EL (cell line): Measurements from ENCODE around the gene IL12RB2.
A peak's percentile ranks its signal among the peaks of the same experiment; 100 is the strongest.

ENCODE experiments used
- DNase-seq: peaks from one replicate; pipeline ENCODE4 v3.0.0-alpha.2; 2016

Gene IL12RB2

DNA sequence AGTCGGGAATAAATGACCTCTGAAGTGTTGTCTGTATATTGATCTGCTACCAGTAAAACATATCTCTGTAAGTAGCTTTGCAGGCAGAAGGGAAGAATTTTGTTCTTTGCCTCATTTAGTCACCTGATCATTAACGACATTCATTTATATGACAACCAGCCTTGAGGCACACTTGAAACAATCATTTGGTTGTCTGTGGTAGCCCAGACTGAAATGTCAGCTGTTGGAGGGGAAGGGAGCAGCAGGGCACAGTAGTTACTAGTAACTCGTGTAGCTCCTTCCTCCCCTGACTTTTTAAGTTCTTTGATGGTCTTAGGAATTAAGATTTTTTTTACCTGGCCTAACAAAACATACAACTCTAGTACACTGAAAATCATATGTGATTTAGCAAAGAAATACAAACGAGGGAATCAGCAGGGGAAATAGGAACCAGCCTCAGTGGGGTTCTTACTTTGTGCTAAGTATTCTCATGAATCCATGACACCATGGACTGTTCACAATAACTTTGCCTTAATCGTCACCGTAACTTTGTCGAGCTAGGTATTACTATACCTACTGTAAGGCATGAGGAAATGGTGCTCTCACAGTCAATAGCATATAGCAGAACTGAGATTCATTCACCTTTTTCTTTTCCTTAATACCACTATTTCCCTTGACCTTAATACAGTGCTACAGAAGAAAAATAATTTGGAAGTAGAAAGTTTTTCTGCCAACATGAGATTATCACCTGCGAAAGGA lies 6.4 kb downstream of the IL12RB2 start:
- DNase-seq = no peak

DNA sequence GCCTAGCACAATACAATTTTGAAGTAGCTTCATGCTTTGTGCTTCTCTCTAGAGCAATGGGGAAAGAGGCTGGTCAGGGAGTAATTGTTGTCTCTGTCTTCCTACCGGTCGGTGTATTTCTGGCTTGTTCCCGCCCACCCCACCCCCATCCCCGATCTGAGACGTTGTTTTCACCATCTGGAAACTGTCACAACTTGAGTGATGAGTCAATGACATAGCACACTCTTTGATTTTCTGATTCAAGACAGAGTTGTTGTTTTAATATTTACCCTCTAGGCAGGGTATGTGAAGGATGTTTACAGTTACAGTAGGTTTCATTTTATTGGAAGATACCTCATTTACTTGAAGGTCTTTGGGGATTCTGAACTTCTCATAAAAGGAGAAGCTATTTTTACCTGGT lies 7.0 kb downstream of the IL12RB2 start:
- no peak for DNase-seq

DNA sequence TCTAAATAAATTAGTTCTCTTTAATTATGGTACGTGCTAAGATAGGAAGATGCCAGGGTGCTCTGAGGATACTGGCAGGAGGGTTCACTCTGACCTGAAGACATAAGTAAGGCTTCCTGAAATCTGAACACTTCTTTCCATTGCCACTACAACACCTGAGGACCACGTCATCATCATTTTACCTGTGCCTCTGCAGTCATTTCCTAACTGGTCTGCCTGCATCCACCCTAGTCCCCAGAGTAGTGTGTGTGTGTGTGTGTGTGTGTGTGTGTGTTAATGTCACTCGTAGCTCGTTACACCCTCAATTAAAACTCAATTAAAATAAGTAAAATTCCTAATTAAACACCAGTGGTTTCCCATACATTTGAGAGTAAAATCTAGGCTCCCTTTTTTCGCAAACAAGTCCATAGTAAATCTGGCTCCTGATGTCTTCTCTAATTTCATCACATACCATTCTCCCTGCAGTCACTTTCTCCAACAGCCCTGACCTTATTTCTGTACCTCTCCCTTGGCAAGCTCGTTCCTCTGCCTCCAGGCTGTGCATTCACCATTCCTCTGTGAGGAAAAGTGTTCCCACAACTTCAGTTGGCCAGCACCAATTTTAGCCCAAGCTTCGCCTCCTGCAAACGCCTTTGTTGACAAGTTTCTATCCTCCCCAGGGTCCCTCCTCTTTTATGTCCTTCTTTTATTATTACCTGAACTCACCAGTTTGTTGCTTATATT lies 8.7 kb downstream of the IL12RB2 start:
- no peak for DNase-seq

DNA sequence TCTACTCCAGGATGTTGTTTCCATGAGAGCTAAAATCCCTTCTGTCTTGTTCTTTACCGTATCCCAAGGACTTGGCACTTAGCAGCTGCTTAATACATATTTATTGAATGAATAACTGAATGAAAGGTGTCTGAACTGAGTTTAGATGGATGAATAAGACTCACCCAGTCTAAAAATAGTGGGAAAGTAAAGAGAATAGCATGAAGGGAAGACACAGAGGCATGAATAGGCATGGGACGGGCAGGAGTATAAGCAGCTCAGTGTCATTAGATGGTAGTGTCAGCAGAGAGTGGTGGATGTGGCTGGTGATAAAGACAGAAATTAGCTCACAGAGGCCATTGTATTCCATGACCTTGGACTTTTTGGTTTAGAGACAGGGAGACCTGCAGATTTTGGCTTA lies 9.2 kb downstream of the IL12RB2 start:
- DNase-seq = no peak

DNA sequence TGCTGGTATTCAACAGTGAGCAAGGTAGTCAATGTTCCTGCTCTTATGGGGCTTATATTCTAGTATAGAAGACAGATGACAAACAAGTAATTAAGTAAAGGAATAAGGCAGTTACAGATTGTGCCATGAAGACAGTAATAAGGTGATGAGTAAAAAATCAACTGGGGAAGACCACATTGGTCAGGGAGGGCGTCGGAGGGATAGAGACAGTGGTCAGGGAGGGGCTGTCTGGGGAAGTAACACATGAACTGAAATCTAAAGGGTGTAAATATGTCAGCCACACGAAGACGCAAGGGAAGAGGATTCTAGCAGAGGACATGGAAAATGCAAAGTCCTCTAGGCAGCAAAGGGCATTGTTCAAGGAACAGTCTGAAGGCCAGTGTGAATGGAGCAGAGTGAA lies 10.1 kb downstream of the IL12RB2 start:
- no peak for DNase-seq

DNA sequence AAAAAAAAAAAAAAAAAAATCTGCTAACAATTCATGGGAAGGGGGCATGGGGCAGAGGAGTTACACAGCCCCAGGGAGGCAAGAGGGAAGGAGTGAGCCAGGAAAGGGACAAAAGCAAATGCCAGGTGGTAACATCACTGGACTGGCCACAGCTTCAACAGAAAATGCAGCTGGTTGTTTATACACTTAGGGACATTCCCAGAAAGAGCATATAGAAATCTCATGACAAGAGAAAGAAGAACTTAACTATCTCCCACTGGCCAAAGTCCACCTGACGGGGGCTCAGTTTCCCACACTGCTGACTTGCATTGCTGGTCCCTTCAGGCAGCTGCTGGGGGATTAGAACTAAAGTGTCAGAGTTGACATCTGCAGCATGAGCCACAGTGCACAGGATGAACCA lies 14.8 kb downstream of the IL12RB2 start:
- no peak for DNase-seq

DNA sequence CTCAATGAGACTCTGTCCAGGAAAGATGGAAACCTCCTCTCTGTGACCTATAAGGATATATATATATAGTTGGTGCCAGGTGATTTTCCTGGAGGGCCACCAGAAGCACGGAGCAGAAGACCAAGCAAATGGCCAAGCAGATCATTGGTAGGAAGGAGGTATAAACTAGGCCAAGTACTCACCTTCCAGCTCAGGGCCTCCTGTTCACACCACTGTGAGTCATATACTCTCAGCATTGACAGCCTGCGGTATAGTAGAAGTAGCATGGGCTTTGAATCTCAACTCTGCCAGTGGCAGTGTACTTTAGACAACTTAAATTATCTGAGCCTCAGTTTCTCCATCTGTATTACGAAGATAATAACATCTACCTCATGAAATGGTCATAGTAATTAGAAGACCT lies 15.4 kb downstream of the IL12RB2 start:
- no peak for DNase-seq

DNA sequence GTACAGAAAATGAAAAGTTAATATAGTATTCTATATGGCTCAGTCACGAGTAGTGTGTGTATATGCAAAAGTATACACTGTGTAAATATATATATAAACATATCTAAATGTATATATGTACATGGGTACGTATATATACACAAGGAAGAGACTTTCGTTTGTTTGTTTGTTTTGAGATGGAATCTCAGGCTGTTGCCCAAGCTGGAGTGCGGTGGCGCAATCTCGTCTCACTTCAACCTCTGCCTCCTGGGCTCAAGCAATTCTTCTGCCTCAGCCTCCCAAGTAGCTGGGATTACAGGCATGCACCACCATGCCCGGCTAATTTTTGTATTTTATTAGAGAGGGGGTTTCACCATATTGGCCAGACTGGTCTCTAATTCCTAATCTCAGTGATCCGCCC lies 16.4 kb downstream of the IL12RB2 start:
- no peak for DNase-seq

DNA sequence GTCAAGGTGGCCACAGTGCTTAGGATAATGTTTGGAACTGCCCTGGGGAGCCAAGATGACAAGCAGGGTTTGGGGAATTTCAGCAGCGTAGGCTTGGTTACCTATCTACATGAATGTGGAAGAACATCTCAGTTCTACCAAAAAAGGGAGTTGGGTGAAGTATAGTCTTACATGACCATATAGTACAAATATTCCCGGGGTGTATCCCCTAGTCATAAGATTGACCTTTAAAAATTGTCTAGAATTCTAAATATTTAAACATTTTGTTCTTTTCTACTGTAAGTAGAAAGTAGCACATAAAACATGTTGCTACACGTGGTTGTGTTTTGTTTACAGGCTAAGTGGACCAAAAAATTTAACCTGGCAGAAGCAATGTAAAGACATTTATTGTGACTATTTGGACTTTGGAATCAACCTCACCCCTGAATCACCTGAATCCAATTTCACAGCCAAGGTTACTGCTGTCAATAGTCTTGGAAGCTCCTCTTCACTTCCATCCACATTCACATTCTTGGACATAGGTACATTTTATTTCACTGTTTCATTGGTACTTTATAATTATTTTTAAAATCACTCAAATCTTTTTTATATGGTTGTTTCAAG lies 20.3 kb downstream of the IL12RB2 start:
- DNase-seq = no peak

DNA sequence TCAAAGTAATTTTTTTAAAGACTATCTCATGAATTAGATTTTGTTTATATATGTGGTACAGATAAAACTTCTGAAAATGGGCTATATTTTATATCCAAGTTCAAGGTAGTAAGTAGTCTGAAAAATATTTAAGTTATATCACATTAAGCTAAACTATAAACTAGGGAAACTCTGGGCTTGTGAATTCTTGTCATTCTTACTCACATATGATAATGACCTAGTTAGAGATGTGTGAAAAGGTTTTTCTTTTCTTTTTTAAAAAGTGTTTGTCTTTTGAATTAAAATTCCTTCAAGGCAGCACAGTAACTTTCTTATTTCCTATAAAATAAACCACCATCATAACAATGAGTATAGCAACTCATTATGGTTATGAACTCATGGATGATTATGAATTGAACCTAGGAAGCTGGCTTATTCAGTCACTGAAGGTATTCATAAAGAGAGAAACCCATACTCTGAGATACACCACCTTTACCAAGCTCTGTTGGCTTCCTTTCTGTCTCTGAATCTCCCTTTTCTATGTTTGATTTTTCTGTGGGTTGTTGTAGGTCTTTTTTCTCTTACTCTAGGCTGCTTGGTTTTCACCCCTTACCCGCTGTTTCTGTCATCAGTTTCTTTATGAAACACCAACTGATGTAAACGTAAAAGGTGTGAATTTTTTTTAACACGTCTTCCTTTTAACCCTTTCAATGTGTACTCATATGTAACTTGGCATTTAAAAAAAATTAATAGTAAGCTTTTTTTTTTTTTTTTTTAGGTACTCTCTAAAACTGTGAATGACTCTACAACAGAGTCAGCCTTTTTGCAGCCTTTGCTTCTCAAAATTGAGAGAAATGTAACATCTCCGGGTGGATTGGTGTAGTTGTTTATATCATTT lies 25.2 kb downstream of the IL12RB2 start:
- DNase-seq = no peak

DNA sequence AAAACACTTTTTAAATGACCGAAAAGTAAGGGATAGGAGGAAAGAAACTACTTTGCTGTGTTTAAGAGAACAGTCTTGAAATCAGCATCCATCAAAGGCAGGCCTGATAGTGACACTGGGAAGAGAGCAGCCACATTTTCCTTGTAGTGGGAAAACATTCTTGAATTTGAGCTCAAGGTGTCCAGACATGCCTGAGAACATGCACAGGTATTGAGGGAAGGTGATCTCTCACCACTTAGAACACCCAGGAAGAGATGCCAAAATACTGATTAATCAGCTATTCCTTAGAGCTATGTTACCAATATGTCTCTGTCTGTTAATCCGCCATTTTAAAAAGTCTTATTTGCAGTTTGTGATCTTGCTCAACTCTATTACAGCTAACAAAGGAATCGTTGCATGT lies 25.9 kb downstream of the IL12RB2 start:
- no peak for DNase-seq

DNA sequence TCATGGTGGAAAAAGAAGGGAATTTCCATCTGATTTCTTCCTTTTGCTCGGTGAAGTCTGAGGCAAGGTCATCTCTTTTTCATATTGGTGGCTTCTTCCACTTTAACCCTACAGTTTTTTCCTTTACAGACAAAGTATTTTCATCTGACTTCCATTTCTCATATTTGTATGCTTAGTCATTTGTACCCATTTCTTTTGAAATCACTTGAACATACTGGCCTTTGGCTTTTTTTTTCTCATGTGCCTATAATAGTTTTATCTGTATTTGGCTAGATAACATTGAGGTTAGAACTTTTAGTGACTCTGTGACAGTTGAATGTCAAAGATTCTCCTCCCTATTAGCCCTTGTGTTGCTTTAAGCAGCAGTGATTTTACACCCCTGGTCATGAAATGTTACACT lies 27.7 kb downstream of the IL12RB2 start:
- DNase-seq = no peak

DNA sequence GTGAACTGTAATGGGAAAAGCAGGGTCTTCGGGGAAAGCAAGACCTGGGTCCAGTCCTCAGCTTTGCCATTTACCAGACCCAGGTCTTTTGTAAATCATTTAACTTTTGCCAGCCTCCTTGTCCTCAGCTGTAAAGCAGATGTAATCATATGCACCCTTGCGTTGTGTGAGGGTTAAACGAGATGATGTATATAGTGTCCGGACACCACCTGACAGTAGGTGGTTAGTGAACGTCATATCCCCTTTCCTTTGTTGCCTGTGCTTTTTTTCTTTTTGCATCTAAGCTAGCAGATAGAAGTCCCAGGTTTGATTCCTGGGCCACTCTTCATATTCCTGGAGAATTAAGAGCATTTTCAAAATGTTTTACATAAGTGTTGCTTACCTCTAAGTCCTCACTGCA lies 28.5 kb downstream of the IL12RB2 start:
- no peak for DNase-seq

DNA sequence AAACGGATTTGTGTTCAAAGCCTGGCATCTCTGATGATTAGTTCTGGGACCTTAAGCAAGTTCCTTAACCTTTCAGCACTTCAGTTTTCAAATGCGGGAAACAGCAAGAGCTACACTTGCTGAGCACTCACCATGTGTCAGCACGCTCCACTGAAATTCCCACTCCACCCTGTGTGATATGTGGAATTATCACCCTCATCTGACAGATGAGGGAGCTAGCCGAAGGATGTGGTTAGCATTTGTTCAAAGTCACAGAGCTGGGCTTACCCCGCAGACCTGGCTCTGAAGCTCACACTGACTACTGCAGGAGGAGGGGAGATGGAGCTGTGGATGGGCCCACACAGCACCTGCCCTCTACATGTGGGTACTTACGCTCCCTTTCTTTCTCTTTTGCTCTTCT lies 29.1 kb downstream of the IL12RB2 start:
- DNase-seq = no peak

DNA sequence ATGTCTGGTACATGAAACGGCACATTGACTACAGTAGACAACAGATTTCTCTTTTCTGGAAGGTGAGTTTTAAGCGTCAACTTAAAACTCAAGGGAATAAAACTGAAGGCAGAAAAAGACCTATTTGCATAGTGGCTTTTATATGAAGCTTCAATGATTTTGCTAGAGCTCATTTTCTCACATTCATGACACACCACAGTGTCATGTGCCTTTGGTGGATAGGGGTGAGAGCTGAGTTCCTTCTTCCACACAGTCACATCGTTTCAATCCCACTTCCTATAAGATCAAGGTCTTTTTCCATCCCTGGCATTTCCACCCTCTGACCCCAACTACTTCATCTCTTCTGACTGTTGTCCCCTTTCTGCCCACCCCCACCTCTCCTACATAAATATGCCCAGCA lies 31.0 kb downstream of the IL12RB2 start:
- peak; percentile 19 for DNase-seq

DNA sequence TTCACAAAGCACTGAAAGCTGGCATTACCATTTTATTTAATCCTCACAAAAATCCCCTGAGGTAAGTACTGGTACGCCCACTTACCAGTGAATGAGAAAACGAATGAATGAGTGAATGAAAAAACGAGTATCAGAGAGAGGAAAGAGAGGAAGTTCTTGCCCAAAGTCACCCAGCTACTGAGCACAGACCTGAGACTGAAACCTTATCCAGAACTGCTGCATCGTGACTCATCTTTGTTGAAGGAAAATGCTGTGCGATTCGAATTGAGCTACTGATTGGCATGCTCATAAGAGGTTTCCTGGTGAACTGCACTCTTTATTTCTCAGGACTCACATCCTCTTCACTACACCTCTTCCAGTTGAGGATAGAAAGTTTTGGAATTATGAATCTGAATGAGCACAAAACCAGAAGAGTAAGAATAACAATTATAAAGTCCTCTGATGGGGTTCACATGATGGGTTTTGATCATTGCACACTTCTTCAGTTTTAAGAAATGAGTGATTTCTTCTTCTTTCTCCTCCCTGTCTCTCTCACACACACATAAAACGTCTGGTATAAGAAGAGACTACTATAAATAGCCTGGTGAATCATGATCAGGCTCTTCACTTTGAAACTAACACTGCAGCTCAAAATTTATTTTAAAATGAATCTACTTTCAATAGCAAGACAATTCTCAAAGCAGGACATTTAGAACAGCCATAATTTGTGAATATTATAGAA lies 32.1 kb downstream of the IL12RB2 start:
- DNase-seq = peak; percentile 70

DNA sequence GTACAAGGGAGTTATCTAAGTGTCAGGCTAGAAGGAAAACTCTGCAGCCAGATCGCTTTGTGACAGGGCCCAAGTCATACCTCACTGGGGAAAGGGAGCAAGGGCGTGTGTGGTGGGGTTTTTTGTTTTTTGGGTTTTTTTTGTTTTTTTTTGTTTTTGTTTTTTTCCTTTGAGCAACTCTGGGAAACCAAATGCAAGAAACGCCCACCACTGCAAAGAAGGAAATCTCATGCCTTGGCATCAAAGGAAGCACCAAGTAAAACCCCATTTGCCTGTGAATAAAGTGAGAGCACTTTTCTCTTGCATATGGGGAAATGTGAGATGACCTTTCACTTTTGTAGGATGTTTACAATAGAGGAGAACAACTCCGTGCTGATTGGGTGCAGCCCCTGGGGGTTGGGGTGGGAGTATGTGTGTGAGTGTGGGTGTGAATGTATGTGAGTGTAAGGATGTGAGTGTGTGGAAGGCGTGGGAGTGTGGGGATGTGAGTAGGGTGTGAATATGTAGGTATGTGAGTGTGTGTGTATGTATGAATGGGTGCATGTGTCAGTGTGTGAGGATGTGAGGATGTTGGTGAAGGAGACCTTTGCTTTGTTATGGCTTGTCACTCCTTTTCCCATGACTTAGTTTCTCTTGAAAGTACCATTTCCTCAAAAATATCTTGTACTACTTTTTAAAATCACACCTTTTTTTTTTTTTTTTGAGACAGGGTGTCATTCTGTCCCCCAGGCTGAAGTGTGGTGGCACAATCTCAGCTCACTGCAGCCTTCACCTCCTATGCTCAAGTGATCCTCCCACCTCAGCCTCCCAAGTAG lies 34.6 kb downstream of the IL12RB2 start:
- DNase-seq = no peak

DNA sequence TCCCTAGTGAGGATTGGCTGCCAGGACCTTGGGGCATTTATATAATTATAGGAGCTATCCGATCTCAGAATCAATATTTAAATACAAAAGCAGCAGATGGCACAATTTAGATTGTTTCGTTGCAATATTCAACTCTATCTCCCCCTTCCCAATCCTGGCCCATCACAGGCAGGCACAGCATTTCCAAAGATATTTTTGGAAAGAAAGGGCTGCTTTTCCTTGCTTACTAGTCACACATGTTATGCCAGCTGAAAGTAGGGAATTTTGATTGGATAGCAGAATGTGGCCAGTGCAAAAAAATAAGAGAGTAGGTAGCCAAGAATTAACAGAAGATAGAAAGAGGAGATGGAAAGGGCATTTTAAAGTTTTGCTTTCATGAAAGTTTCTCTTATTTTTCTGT lies 37.9 kb downstream of the IL12RB2 start:
- no peak for DNase-seq

DNA sequence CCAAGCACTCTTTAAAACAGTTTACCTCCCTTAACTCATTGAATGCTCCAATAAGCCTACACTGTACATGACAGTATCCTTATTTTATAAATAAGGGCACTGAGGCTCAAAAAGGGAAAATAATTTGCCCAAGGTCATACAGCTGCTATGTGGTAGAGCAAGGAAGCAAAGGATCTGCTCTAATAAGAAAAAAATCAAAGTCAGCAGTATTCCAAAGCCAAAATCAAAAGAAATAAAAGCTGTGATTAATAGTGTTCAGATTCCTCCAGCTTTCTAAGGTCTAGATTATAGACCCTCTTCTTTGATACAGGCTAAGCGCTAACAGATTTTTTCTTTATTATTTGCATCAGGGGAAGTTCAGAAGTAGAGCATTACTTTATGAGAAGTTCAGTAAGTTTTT lies 39.3 kb downstream of the IL12RB2 start:
- DNase-seq = no peak

DNA sequence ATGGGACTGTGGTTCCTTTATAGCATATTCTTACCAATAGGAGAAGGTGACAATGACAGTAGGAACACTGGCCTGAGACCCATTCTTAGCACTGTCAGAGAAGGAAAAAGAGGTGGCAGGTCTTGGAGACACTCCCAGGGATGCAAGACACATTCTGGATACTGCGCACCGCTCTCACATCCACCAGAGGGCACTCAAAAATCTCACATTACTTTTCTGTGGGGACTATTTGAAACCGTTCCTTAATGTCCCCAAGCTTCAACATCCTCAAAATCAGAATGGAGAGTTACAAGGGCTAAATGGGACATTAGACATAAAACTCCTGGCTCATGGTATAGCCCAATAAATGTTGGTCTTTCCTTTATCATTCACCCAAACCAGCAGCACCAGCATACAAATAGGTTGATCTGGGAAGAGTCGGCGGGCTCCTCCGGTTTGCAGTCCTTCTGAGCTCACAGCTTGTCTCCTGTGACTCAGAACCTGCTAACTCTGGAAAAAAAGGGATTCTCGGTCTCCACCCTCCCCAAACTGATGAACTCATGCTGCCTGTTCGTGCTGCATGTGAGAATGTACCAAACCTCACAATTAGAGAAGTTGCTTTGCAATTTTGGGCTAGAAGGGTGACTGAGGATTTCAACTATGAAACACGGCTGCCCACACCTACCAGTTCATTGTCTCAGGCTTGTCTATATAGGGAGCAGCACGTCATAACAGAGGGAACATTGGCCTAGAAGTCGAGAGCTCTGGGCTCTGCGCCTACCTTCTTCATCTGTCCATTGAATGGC lies 40.2 kb downstream of the IL12RB2 start:
- DNase-seq = peak; percentile 64
